Heart left ventricle (tissue), 13 donors: Measurements from ENCODE around the gene RPS5.

Source experiments
- CTCF ChIP-seq, 12 donors: fragments of 200-600 bp; sonication (generic) in 4 of 12; IDR thresholded peaks; one replicate each; pipeline versions ENCODE4 v1.5.0 to v1.8.0; 2018 to 2022; ENCODE audit warnings: antibody characterized with exemption in 12 of 12, mild to moderate bottlenecking in 5 of 12
- POLR2A ChIP-seq, 2 donors: fragments of 450-650 bp; IDR thresholded peaks; one replicate each; pipeline ENCODE4 v1.6.1; 2017; ENCODE audit warnings: antibody characterized with exemption in 2 of 2, mild to moderate bottlenecking in 2 of 2, moderate library complexity in 2 of 2
- donor health status: ischemic (EF 13 %, LVEDD 7.1; RV severe dilation, severe dysfunction).
- donor health status: DM: no; HTN: yes; CAD: no.
- donor health status: DM: no; HTN: no; CAD: no.
- donor health status: ischemic (EF 25% LVEDD 6.9; RV normal size, moderate dysfunction).
- donor health status: ischemic (EF 25% LVEDD 5.7; RV mildly dilated, moderate dysfunction).
- donor health status: ischemic (EF 35%, LVEDD 5.7; RV mildly dilated, moderate dysfunction).
- donor health status: nonischemic (EF 11% LVEDD 7.7; RV severe dilation, severe dysfunction).
- donor health status: DM: yes; HTN: yes; CAD: no.
- donor health status: PGD.
- donor health status: ischemic (EF 29% LVEDD 5.4; RV normal size, mild dysfunction).
- donor health status: nonischemic (EF 23%, LVEDD 6.1; RV moderate dilation, normal function).

GRCh38 chr19:58387338-58388174 is 487 bp downstream of the RPS5 start:
- no peak for TF ChIP-seq CTCF (IDR thresholded peaks at IDR 0.05)
- no peak for TF ChIP-seq POLR2A (IDR thresholded peaks at IDR 0.05)
